ENCODE measurements around the gene HDAC4. TPM values are rescaled to one million over a fixed set of nuclear protein-coding genes. Genes with fewer than 3 reads are reported as not detected.

The HDAC4 gene
- total and polyA plus RNA-seq, 2 of the 8 experiments (the other 6 are each of a cell fraction or from before 2014, with no cell fraction given) = 15.4 to 31.5 TPM

- H2BK12ac ChIP-seq (ENCODE audit: low read depth, low read length) = no peak overlapping the region
- no peak overlapping the region for H3K4me2 ChIP-seq (ENCODE audit: insufficient read depth in 1 of 2, low read depth in 2 of 2, low read length in 2 of 2)
- no peak overlapping the region for H3K56ac ChIP-seq (replicated peaks; ENCODE audit: insufficient read length, low read depth, low read length)
- H2AK5ac ChIP-seq (ENCODE audit: low read depth, low read length) = no peak overlapping the region
- no peak overlapping the region for H3K14ac ChIP-seq (ENCODE audit: insufficient read length)
- no peaks in the 10 kb centered on the region for H4K20me1 ChIP-seq (replicated peaks in 1 of 2; ENCODE audit: control insufficient read depth in 1 of 2, insufficient read depth in 2 of 2, low read length in 2 of 2)
- H3K18ac ChIP-seq (ENCODE audit: extremely low read depth, low read length) = no peak overlapping the region
- H4K91ac ChIP-seq (replicated peaks; ENCODE audit: insufficient read length, low read length) = no peak overlapping the region
- no peak overlapping the region for H2BK120ac ChIP-seq (replicated peaks; ENCODE audit: low read depth, low read length)
- 89% methylated on average over 10 of the region's 14 CpGs; no CpG with 5 or more reads in 1 of the 2 experiments for WGBS, 2 experiments (ENCODE audit: extremely low coverage in 1 of 2, insufficient coverage in 1 of 2, insufficient read length in 1 of 2, insufficient replicate concordance in 2 of 2, low coverage in 1 of 2, low lambda C conversion rate in 2 of 2, missing lambda C conversion rate in 1 of 2)
- H3K9ac ChIP-seq (replicated peaks in 1 of 4; ENCODE audit: extremely low read depth in 1 of 4, low read depth in 3 of 4, low read length in 3 of 4) = no peak overlapping the region
- no peak overlapping the region for H4K5ac ChIP-seq (ENCODE audit: insufficient read length, low read depth, low read length)
- H2BK20ac ChIP-seq (ENCODE audit: low read length) = no peak overlapping the region
- CTCF ChIA-PET (ENCODE audit: partially characterized antibody) = interaction anchor here (1.2 kb wide), 1 partner anchor 22 kb away, joined by 3 read pairs; no protein-coding TSS in a partner anchor
- H3K23ac ChIP-seq (ENCODE audit: insufficient read length) = no peak overlapping the region
- no peak overlapping the region for H3K4ac ChIP-seq (replicated peaks; ENCODE audit: insufficient read length, low read depth, low read length)
- H3K27ac ChIP-seq (ENCODE audit: low read depth, low read length) = no peak overlapping the region
- H3K23me2 ChIP-seq (ENCODE audit: low read depth, low read length) = no peaks in the 10 kb centered on the region
- DNase-seq (ENCODE audit: low read depth in 1 of 2, low spot score in 2 of 2) (no peak), FAIRE-seq (no peak)
- POLR2A ChIA-PET (ENCODE audit: partially characterized antibody) = no interaction called here
- no peak overlapping the region for H2BK5ac ChIP-seq (ENCODE audit: low read depth, low read length)
- no peaks in the 10 kb centered on the region for H3K79me2 ChIP-seq (ENCODE audit: control insufficient read depth in 1 of 2, insufficient read depth in 2 of 2, low read length in 2 of 2)
- peaks cover 0 to 14% (median 9%) of the 10 kb centered on the region in 4 experiments; a peak in 5 of 7 replicates for H3K4me1 ChIP-seq (replicated peaks in 1 of 4; ENCODE audit: control insufficient read depth in 3 of 4, insufficient read depth in 4 of 4, low read length in 3 of 4)
- no peak overlapping the region for H2BK15ac ChIP-seq (ENCODE audit: low read length)
- H3K9me3 ChIP-seq (ENCODE audit: insufficient read depth in 2 of 2, low read depth in 1 of 2, low read length in 1 of 2) = 0 out of 4 replicates have a peak, but pooled peaks cover under 1 to 4% of the 10 kb centered on the region in 2 experiments
- no peak overlapping the region for H3K4me3 ChIP-seq (ENCODE audit: extremely low read depth in 1 of 4, insufficient read depth in 2 of 4, low read depth in 3 of 4, low read length in 4 of 4)
- H2AFZ ChIP-seq (ENCODE audit: low read length) = no peak overlapping the region
- H3K27me3 ChIP-seq (replicated peaks in 1 of 4; ENCODE audit: control insufficient read depth in 3 of 4, extremely low read depth in 1 of 4, insufficient read depth in 3 of 4, low read length in 3 of 4) = peaks cover 0 to 13% (median 5%) of the 10 kb centered on the region in 4 experiments; a peak in 4 of 7 replicates
- no peak overlapping the region for H4K8ac ChIP-seq (ENCODE audit: extremely low read depth, insufficient read depth, low read length)
- no peaks in the 10 kb centered on the region for H3K79me1 ChIP-seq (ENCODE audit: low read depth, low read length)
- no peaks in the 10 kb centered on the region for H3K36me3 ChIP-seq (ENCODE audit: control insufficient read depth in 2 of 4, insufficient read depth in 4 of 4, low read length in 3 of 4)
- TF ChIP-seq JUND (IDR thresholded peaks at IDR 0.05; ENCODE audit: low read length) = no peak
- TF ChIP-seq CHD1 (IDR thresholded peaks at IDR 0.05; ENCODE audit: low read depth, low read length) = no peak
- no peak for TF ChIP-seq RNF2 (IDR thresholded peaks at IDR 0.05; ENCODE audit: borderline replicate concordance, low read depth, low read length, missing control alignments, poor library complexity, severe bottlenecking)
- no peak for TF ChIP-seq SP4 (IDR thresholded peaks at IDR 0.05; ENCODE audit: low read length)
- TF ChIP-seq NRF1 (IDR thresholded peaks at IDR 0.05; ENCODE audit: low read depth, low read length) = no peak
- TF ChIP-seq ATF2 (IDR thresholded peaks at IDR 0.05; ENCODE audit: low read length) = no peak
- no peak for TF ChIP-seq SRF (IDR thresholded peaks at IDR 0.05; ENCODE audit: low read depth, low read length)
- TF ChIP-seq SIRT6 (IDR thresholded peaks at IDR 0.05; ENCODE audit: low read length) = no peak
- TF ChIP-seq CEBPB (IDR thresholded peaks at IDR 0.05; ENCODE audit: low read depth, low read length) = no peak
- TF ChIP-seq EZH2 (IDR thresholded peaks at IDR 0.05; ENCODE audit: low read depth, low read length, severe bottlenecking) = no peak
Observed at GRCh38 chr2:239443666-239444567, 43.1 kb upstream of the HDAC4 start.

Measured in H1 (cell line).